Panc1 (cell line): Measurements from ENCODE around the gene KMT2E. TPM values are rescaled to one million over a fixed set of nuclear protein-coding genes. Genes with fewer than 3 reads are reported as not detected.
A peak's percentile ranks its signal among the peaks of the same experiment; 100 is the strongest.

Source experiments
- ATAC-seq: fragments of 200-7000 bp; cut with Tn5 transposase; 2 replicates; pipeline ENCODE4 v1.9.1; 2020; ENCODE audit warnings: mild to moderate bottlenecking, moderate library complexity
- BruUV-seq: library from RNA; stranded (reverse); fragments of 400-500 nt; replicated peaks from 2 replicates; lab custom pipeline; 2021; lab: Mats Ljungman, UMichigan
- CTCF ChIA-PET: fragments of 300-600 bp; sonication (Branson Sonifier 250); formaldehyde crosslinking; loops from one replicate; lab custom pipeline; 2022; ENCODE audit warnings: antibody characterized with exemption; lab: Charles Lee
- POLR2A ChIA-PET: fragments of 300-600 bp; sonication (Branson Sonifier 250); formaldehyde crosslinking; loops from one replicate; lab custom pipeline; 2022; ENCODE audit warnings: antibody characterized with exemption; lab: Charles Lee
- DNase-seq: peaks from one replicate; pipeline ENCODE4 v3.0.0-alpha.2; 2010; ENCODE audit warnings: low read depth, low spot score
- H3K27ac ChIP-seq: 2 replicates; pipeline ENCODE4 v1.5.1; 2011; ENCODE audit warnings: mild to moderate bottlenecking, low read length, inconsistent platforms
- H3K27me3 ChIP-seq: fragments of 200-500 bp; sonication (Bioruptor generic); 2 replicates; pipeline ENCODE4 v1.6.0; 2014; ENCODE audit warnings: low read length, inconsistent platforms; ENCODE audit not compliant: control insufficient read depth, insufficient read depth
- H3K36me3 ChIP-seq: fragments of 200-500 bp; sonication (Bioruptor generic); 2 replicates; pipeline ENCODE4 v1.5.1; 2014; ENCODE audit warnings: inconsistent platforms, mild to moderate bottlenecking, low read length, moderate library complexity; ENCODE audit not compliant: control insufficient read depth, insufficient read depth
- H3K4me1 ChIP-seq: 2 replicates; pipeline ENCODE4 v1.5.1; 2011; ENCODE audit warnings: inconsistent platforms, mild to moderate bottlenecking, low read length, moderate library complexity; ENCODE audit not compliant: control insufficient read depth, insufficient read depth
- H3K4me3 ChIP-seq, 2 experiments: 2 replicates each; pipeline ENCODE4 v1.5.1; 2011 to 2012; ENCODE audit warnings: low read depth in 2 of 2, low read length in 2 of 2, mild to moderate bottlenecking in 2 of 2, inconsistent platforms in 1 of 2, moderate library complexity in 1 of 2
- H3K9me3 ChIP-seq: fragments of 200-500 bp; sonication (Bioruptor generic); 2 replicates; pipeline ENCODE4 v1.5.1; 2014; ENCODE audit warnings: low read depth, mild to moderate bottlenecking, inconsistent platforms, low read length, moderate library complexity; ENCODE audit not compliant: control insufficient read depth, insufficient read depth
- CTCF ChIP-seq: fragments of 450-650 bp; IDR thresholded peaks from 2 replicates; pipeline ENCODE4 v1.5.1; 2017; ENCODE audit warnings: mild to moderate bottlenecking
- POLR2AphosphoS5 ChIP-seq: IDR thresholded peaks from 2 replicates; pipeline ENCODE4 v1.6.1; 2012; ENCODE audit warnings: mild to moderate bottlenecking, low read depth, low read length, moderate library complexity
- REST ChIP-seq, 2 experiments: IDR thresholded peaks; 2 replicates each; pipeline ENCODE4 v1.6.1; 2011 to 2012; ENCODE audit warnings: low read depth in 2 of 2, control low read depth in 1 of 2, low read length in 1 of 2, mild to moderate bottlenecking in 1 of 2, moderate library complexity in 1 of 2; ENCODE audit not compliant: insufficient read depth in 1 of 2
- SIN3A ChIP-seq: IDR thresholded peaks from 2 replicates; pipeline ENCODE4 v1.6.1; 2012; ENCODE audit warnings: low read depth, mild to moderate bottlenecking, low read length, moderate library complexity, borderline replicate concordance; ENCODE audit not compliant: insufficient read depth
- TCF7L2 ChIP-seq: IDR thresholded peaks from 2 replicates; pipeline ENCODE4 v1.6.1; 2011; ENCODE audit warnings: mild to moderate bottlenecking, low read depth, low read length, inconsistent platforms
- in situ Hi-C: cut with HindIII; loops from 2 replicates; pipeline ENCODE4 v1.10.0; 2016; ENCODE audit warnings: low sequenced_read_pairs, low pct_unique_long_range_greater_than_20kb
- intact Hi-C: fragments of 100-400 bp; cut with micrococcal nuclease; formaldehyde crosslinking; loops from one replicate; pipeline ENCODE4 v1.10.0; 2022; ENCODE audit not compliant: unreplicated experiment
- total RNA-seq: library from RNA; stranded (reverse); gene quantifications from one replicate; pipeline ENCODE4 v1.2.1, GENCODE V29; 2021; ENCODE audit not compliant: unreplicated experiment

Gene KMT2E
- total RNA-seq, 1 experiment from 2014 or later = 51.4 TPM

GRCh38 chr7:104979167-104979841 is 34.7 kb upstream of the KMT2E start:
- DNase-seq = no peak
- Histone ChIP-seq H3K4me1 (peaks cover 53% of the 10 kb centered on the region), H3K27ac (peak overlapping the region; percentile 54), H3K4me3 (no peak overlapping the region), H3K27me3 (no peaks in the 10 kb centered on the region), H3K36me3 (no peaks in the 10 kb centered on the region; the same call in none of the 2 replicates), H3K9me3 (no peaks in the 10 kb centered on the region)
- CTCF ChIA-PET = no interaction called here
- TF ChIP-seq REST (IDR thresholded peaks at IDR 0.05; ENCODE audit: insufficient read depth in 1 of 2, low read depth in 2 of 2, low read length in 1 of 2) = no peak
- no peak for TF ChIP-seq POLR2AphosphoS5
- no peak for TF ChIP-seq SIN3A
- 0 out of 2 replicates have a peak, but pooled peaks have one; percentile 20 for TF ChIP-seq TCF7L2
- no peak for TF ChIP-seq CTCF
- ATAC-seq = no peak
- intact Hi-C loops = no loop called here
- in situ Hi-C loops = no loop called here
- no TSS peak for BruUV-seq
- POLR2A ChIA-PET = interaction anchor here (0.8 kb wide), 1 partner anchor 11 kb away, joined by 3 read pairs; no protein-coding TSS in a partner anchor

GRCh38 chr7:104980440-104980839 is 33.6 kb upstream of the KMT2E start:
- CTCF ChIA-PET = interaction anchor here (0.6 to 1.4 kb wide), 4 partner anchors 18 to 86 kb away, joined by 4 to 7 read pairs (median 6); no protein-coding TSS in a partner anchor
- DNase-seq = no peak
- BruUV-seq = no TSS peak
- Histone ChIP-seq H3K9me3 (no peaks in the 10 kb centered on the region), H3K4me1 (peaks cover 65% of the 10 kb centered on the region), H3K27ac (peak overlapping the region; percentile 54; the same call in 1 of the 2 replicates), H3K4me3 (no peak overlapping the region), H3K27me3 (no peaks in the 10 kb centered on the region), H3K36me3 (no peaks in the 10 kb centered on the region; the same call in none of the 2 replicates)
- TF ChIP-seq POLR2AphosphoS5 (peak; percentile 36; the same call in 1 of the 2 replicates), REST (IDR thresholded peaks at IDR 0.05; ENCODE audit: insufficient read depth in 1 of 2, low read depth in 2 of 2, low read length in 1 of 2) (no peak), SIN3A (no peak), CTCF (no peak)
- POLR2A ChIA-PET = interaction anchor here (1.3 to 1.4 kb wide), 2 partner anchors 33 to 34 kb away, joined by 4 to 5 read pairs; partner anchors contain the start of gene KMT2E
- intact Hi-C loops = loop anchor here (10.0 kb wide), 1 partner anchor 74 kb away; no protein-coding TSS in a partner anchor
- ATAC-seq = no peak
- in situ Hi-C loops = no loop called here
